Measurements from ENCODE around the gene CLEC2L. TPM values are rescaled to one million over a fixed set of nuclear protein-coding genes. Genes with fewer than 3 reads are reported as not detected.

The CLEC2L gene
- total and polyA plus RNA-seq, 5 experiments from 2014 or later: not detected

DNA sequence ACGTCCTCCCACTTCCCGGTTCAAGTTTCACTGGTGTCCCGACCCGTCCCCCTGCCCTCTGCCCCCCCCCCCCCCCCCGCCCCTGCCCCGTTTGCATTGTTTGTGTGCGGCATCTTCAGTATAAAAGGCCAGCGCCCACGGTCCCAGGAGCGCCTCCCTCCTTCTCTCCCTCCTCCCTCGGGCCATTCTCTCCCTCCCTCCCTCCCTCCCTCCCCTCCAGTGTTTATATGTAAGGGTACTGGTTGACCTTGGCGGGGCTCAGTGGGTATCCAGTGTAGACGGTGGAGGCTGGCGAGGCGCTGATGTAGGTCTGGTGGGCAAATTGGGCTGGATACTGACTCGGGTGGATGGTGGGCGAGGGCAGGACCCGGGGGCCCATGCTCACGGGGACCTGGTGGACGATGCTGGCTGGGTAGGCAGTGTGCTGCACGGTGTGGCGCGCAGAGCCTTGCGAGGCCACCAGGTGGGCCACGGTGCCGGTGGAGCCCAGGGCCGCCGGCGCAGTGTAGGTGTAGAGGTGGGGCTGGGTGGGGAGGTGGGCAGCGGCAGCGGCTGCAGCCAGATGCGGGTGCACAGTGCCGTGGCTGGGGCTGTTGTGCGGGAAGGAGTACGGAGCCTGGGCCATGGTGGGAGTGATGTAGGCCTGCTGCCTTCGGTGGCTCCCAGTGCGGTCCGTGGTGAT lies 49.4 kb downstream of the CLEC2L start:
- Mint-ChIP-seq H3K27me3 (no peaks in the 10 kb centered on the region), H3K36me3 (peaks cover 4 to 68% (median 21%) of the 10 kb centered on the region in 3 donors), H3K27ac (peak overlapping the region in 2 of 10 donors; percentile 27 to 92), H3K9me3 (peaks cover 0 to 1% (median 0%) of the 10 kb centered on the region in 9 donors), H3K4me1 (peaks cover 0 to 5% (median 4%) of the 10 kb centered on the region in 4 donors), H3K4me3 (no peak overlapping the region)
- ATAC-seq (no peak), DNase-seq (no peak)
- POLR2A ChIA-PET: no interaction called here

DNA sequence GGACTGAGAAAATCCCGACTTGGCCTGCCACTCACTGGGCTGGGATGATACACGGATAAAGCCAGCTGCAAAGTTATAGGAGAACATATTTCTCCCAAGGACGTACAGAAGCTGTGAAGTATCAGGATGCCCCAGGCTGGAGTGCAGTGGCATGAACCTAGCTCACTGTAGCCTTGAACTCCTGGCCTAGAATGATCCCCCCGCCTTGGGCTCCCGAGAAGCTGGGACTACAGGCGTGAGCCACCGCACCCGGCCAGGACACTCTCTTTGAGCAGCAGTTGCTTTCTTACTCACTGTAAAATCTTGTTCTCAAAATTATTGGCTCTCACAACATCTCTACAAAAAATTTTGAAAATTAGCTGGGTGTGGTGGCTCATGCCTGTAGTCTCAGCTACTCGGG lies 50.4 kb downstream of the CLEC2L start:
- Mint-ChIP-seq H3K4me3 (no peak overlapping the region), H3K27ac (no peak overlapping the region), H3K4me1 (no peaks in the 10 kb centered on the region), H3K9me3 (no peaks in the 10 kb centered on the region), H3K36me3 (peaks cover 0 to 74% (median 14%) of the 10 kb centered on the region in 3 donors), H3K27me3 (no peaks in the 10 kb centered on the region)
- DNase-seq (no peak), ATAC-seq (no peak)
- POLR2A ChIA-PET: interaction anchor here (0.7 kb wide), 1 partner anchor 11 kb away, joined by 3 read pairs; no protein-coding TSS in a partner anchor

DNA sequence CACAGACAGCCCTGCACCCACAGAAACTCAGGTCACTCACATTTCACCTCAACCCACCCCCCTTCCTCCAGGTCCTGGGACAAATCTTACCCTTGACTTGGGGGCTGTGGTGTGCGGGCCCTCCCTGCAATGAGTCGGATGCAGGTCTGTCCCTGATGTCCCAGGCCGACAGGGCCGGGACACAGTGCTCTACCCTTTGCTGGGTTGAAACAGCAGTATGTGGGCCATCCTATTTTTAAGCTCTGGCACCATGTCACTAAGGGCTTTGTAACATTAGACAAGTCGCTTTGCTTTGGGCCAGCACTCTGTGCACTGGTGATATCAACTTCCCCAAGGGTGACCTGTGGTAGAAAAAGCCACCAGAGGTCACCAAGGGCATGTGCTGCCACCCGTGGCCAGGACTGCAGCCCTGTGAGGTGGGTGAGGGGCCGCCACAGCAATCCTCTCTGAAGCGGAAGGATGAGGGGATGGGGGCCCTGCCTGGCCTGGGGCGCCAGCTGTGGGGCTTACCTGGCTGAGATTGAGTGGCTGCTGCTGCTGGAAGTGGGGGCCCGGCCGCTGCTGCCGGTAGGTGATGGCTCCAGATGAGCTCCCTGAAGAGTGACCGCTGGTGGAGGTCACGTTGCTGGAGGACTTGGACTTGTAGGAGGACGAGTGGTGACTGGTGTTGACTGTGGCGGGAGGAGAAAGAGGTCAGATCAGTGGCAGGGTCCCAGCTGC lies 51.3 kb downstream of the CLEC2L start:
- Mint-ChIP-seq H3K4me1 (no peaks in the 10 kb centered on the region), H3K27ac (no peak overlapping the region), H3K4me3 (no peak overlapping the region), H3K27me3 (no peaks in the 10 kb centered on the region), H3K9me3 (no peaks in the 10 kb centered on the region), H3K36me3 (peaks cover 0 to 79% (median 19%) of the 10 kb centered on the region in 3 donors)
- DNase-seq (no peak), ATAC-seq (no peak)
- POLR2A ChIA-PET: interaction anchor here (0.7 kb wide), 1 partner anchor 10 kb away, joined by 3 read pairs; no protein-coding TSS in a partner anchor

DNA sequence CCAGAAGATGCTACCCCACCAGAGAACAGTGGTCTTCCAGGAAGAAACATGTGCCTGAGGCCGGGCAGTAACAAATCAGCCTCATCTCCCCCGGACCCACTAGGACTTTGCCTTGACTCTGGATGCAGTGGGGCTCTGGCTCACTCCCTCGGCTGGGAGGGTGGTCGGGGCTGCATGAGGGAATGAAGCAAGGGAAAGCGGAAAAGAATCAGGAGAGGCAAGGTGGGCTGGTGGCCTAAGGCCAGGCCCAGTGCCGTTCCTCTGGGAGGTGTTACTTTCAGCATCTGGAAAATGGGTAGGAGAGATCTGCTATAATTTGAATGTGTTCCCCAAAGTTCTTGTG lies 51.8 kb downstream of the CLEC2L start:
- Mint-ChIP-seq H3K36me3 (peaks cover 0 to 83% (median 22%) of the 10 kb centered on the region in 3 donors), H3K4me1 (peaks cover 0 to 3% (median 0%) of the 10 kb centered on the region in 4 donors), H3K4me3 (no peak overlapping the region), H3K27me3 (no peaks in the 10 kb centered on the region), H3K9me3 (no peaks in the 10 kb centered on the region), H3K27ac (peak overlapping the region in 1 of 10 donors; percentile 16)
- ATAC-seq (no peak), DNase-seq (no peak)
- POLR2A ChIA-PET: no interaction called here

DNA sequence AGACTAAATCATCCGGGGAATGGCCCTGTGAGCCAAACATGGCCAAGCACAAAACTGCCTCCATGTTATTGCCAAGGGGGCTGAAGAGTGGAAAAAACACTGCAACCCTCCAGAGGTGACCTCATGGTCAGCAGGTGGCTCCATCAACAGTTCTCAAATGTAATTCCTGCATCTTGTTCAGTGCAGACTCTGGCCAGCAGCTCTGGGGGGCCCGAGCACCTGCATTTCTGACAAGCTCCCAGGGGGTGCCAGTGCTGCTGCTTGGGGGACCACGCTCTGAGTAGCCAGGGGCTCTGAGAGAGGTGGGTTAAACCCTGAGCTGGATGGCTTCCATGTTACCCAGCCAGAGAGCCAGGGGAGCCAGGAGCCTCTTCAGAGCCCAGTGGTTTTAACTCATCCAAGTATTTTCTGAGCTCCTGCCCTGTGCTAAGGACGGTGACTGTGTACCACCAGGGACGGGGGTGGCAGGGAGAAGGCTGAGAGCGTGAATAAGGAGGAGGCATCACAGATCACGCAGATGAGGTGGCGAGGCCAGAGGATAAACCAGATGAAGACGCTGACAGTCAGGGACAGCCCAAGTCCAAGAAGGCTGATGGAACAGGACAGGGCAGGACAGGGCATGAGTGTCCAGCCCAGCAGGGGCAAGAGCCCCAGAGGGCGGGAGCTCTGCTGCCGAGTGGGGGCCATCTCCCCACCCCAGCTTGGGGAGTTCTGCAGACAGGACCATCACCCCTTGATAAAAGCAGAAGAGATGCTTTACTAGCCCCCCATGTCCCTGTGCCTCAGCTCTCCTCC lies 52.9 kb downstream of the CLEC2L start:
- DNase-seq (no peak), ATAC-seq (no peak)
- H3K27ac Mint-ChIP-seq: peak overlapping the region in 1 of 10 donors; percentile 11
- POLR2A ChIA-PET: no interaction called here
- no peaks in the 10 kb centered on the region for H3K9me3 Mint-ChIP-seq
- H3K27me3 Mint-ChIP-seq: no peaks in the 10 kb centered on the region
- no peak overlapping the region for H3K4me3 Mint-ChIP-seq
- H3K36me3 Mint-ChIP-seq: peaks cover 0 to 82% (median 20%) of the 10 kb centered on the region in 3 donors
- peaks cover 0 to 3% (median 0%) of the 10 kb centered on the region in 4 donors for H3K4me1 Mint-ChIP-seq

DNA sequence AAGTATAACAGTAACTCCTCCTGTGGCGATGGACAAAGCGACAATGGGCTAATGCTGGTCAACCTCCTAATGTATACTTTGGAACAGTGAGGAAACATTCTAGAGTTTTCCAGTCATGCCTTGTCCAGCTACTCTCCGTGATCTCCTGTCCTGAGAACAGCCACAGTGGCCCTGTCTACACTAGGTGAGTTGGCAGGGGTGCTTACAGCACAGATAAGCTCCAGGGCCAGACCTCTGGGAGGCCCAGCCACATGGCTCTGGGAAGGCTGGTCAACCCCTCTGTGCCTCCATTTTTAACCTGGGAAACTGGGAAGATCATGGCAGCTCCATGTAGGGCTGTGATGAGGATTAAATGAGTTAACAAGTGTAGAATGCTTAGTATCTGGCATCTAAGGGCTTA lies 57.0 kb downstream of the CLEC2L start:
- no peaks in the 10 kb centered on the region for H3K27me3 Mint-ChIP-seq
- peaks cover 14 to 28% (median 20%) of the 10 kb centered on the region in 4 donors for H3K4me1 Mint-ChIP-seq
- H3K9me3 Mint-ChIP-seq: no peaks in the 10 kb centered on the region
- POLR2A ChIA-PET: interaction anchor here (0.6 kb wide), 1 partner anchor 1029 kb away, joined by 3 read pairs; no protein-coding TSS in a partner anchor
- H3K27ac Mint-ChIP-seq: no peak overlapping the region
- DNase-seq: no peak
- no peak for ATAC-seq
- H3K36me3 Mint-ChIP-seq: peaks cover 0 to 63% (median 20%) of the 10 kb centered on the region in 3 donors
- H3K4me3 Mint-ChIP-seq: no peak overlapping the region

DNA sequence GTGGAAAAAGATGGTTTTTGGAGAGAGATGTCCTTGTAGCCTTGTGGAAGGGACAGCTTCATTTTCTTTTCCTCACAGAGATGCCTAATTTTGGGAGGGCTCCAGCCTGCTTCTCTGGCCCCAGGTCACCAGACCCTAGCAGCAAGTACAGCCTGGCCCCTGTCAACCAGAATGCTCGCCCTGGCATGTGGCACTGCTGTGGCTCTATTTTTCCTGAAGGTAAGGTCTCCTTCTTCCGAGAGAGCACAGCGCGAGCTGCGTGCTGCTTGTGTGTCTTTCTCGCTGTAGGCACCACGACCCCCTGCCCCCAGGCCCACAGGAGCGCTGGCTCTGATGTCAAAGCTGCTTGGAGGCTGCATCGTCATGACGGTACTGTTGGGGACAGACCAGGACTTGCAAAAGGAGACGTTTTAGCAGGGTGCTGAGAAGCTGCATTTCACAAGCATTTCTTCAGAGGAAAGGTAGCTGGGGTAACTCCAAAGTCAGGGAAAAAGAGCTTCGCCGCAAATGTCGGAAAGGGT lies 58.7 kb downstream of the CLEC2L start:
- Mint-ChIP-seq H3K4me1 (peaks cover 14 to 29% (median 20%) of the 10 kb centered on the region in 4 donors), H3K36me3 (peaks cover 5 to 71% (median 29%) of the 10 kb centered on the region in 3 donors), H3K9me3 (no peaks in the 10 kb centered on the region), H3K27me3 (no peaks in the 10 kb centered on the region), H3K27ac (peak overlapping the region in 1 of 10 donors; percentile 52), H3K4me3 (no peak overlapping the region)
- DNase-seq: peak in 1 of 10 donors; percentile 1
- no peak for ATAC-seq
- POLR2A ChIA-PET: no interaction called here

DNA sequence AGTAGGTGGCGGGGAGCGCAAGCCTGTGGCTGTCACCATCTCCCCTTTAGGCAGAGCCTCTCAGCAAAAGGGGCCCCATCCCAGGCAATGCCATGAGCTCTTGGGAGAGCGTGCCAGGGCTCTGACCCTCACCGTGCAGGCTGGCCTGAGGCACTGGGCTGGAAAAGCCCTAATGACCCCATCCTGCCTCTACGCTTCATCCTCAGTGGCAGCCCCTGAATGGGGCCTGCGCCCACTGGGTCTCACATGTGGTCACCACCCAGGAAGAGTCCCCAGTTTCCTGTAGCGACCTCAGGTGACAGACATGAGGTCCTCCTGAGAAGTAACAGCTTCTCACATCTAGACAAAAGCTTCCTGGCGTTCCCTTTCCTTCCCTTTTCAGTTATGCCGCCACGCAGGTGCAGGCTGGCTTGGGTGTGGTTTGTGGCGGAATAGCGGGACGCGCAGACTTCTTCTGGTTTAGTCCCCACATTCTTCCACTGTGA lies 59.2 kb downstream of the CLEC2L start:
- Mint-ChIP-seq H3K9me3 (no peaks in the 10 kb centered on the region), H3K27me3 (no peaks in the 10 kb centered on the region), H3K36me3 (peaks cover 5 to 70% (median 29%) of the 10 kb centered on the region in 3 donors), H3K27ac (peak overlapping the region in 6 of 10 donors; percentile 51 to 77 (median 64)), H3K4me1 (peaks cover 14 to 29% (median 20%) of the 10 kb centered on the region in 4 donors), H3K4me3 (peak overlapping the region in 2 of 10 donors; percentile 14 to 15)
- POLR2A ChIA-PET: no interaction called here
- DNase-seq (peak in 2 of 10 donors; percentile 5 to 6), ATAC-seq (peak in 1 of 2 donors; percentile 47)

DNA sequence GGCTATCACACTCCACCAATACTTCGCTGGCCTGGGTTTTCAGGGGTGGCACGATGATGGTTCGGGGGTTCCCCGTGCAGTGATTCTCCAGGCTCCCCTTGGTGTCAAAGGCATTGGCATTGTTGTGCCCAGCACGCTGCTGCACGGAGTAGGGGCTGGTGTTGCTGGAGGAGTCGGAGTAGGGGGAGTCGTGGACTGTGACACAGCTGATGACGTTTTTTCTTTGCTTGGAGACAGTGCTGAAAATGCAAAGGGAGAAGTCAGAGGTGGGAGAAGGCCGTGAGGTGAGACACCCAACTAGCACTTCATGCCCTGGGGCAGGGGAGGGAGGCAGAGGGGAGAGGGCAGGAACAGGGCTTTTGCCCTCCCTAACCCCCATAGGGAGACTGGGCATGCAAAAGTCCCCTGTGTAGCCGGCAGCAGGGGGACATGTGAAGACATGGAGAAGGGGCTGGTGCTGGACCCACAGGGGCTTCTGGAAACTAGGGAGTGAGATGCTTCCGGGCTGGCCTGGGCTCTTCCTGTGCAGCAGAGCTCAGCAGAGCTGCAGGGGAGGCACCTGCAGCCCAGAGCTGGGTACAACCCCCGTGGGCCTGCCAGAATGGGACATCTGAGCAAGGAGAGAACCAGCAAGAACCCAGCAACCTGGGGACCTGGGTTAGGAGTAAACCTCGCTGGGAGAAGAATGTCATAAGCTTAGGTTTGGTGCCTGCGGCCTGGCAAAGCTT lies 60.5 kb downstream of the CLEC2L start:
- POLR2A ChIA-PET: interaction anchor here (0.6 to 1.0 kb wide), 2 partner anchors 10 to 215 kb away, joined by 3 to 4 read pairs; no protein-coding TSS in a partner anchor
- Mint-ChIP-seq H3K4me3 (peak overlapping the region in 1 of 10 donors; percentile 30), H3K9me3 (no peaks in the 10 kb centered on the region), H3K4me1 (peaks cover 14 to 29% (median 20%) of the 10 kb centered on the region in 4 donors), H3K27ac (peak overlapping the region in 8 of 10 donors; percentile 2 to 77 (median 48)), H3K36me3 (peaks cover 5 to 71% (median 33%) of the 10 kb centered on the region in 3 donors), H3K27me3 (no peaks in the 10 kb centered on the region)
- ATAC-seq (peak in 1 of 2 donors; percentile 39), DNase-seq (no peak)

DNA sequence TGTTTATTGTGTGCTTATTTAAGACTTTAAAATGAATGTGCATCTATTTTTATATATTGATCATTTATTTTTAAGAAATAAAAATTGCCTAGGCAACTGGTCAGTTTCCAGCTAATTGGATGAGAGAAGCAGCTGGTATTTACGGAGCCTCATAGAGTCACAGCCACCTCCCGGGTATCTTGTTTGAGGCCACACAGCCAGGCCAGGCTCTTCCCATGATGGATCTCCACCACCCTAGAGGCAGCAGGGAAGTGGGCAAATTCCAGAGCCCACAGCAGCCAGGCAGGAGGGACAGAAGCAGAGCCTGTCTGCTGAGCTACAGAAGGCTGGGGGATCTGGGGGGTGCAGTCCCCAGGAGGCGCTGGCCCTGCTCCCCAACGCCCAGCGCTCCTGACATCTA lies 61.6 kb downstream of the CLEC2L start:
- no peaks in the 10 kb centered on the region for H3K27me3 Mint-ChIP-seq
- POLR2A ChIA-PET: interaction anchor here (1.0 kb wide), 1 partner anchor 11 kb away, joined by 3 read pairs; no protein-coding TSS in a partner anchor
- DNase-seq (no peak), ATAC-seq (no peak)
- H3K9me3 Mint-ChIP-seq: no peaks in the 10 kb centered on the region
- H3K4me1 Mint-ChIP-seq: peaks cover 13 to 29% (median 20%) of the 10 kb centered on the region in 4 donors
- H3K27ac Mint-ChIP-seq: no peak overlapping the region
- no peak overlapping the region for H3K4me3 Mint-ChIP-seq
- H3K36me3 Mint-ChIP-seq: peaks cover 5 to 71% (median 32%) of the 10 kb centered on the region in 3 donors

DNA sequence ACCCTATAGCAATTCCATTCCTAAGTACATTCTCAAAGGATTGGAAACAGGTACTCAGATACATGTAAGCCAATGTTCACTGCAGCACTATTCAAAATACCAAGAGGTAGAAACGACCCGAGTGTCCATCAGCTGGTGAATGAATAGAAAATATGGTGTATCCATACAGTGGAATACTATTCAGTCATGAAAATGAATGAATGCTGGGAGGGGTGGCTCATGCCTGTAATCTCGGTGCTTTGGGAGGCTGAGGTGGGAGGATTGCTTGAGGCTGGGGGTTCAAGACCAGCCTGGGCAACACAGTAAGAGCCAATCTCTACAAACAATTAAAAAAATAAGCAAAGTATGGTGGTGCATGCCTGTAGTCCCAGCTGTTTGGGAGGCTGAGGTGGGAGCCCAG lies 62.8 kb downstream of the CLEC2L start:
- no peak for DNase-seq
- POLR2A ChIA-PET: no interaction called here
- Mint-ChIP-seq H3K9me3 (no peaks in the 10 kb centered on the region), H3K27ac (no peak overlapping the region), H3K36me3 (peaks cover 5 to 73% (median 30%) of the 10 kb centered on the region in 3 donors), H3K4me1 (peaks cover 11 to 29% (median 20%) of the 10 kb centered on the region in 4 donors), H3K4me3 (no peak overlapping the region), H3K27me3 (no peaks in the 10 kb centered on the region)
- no peak for ATAC-seq
